GM23338 (cell line): ENCODE data around the gene QSOX1. TPM values are rescaled to one million over a fixed set of nuclear protein-coding genes. Genes with fewer than 3 reads are reported as not detected.

ENCODE experiments used
- CREB1 ChIP-seq: fragments of 250-450 bp; sonication (Bioruptor Pico); IDR thresholded peaks from 2 replicates; pipeline ENCODE4 v1.5.0; 2020; ENCODE audit warnings: low read depth, mild to moderate bottlenecking, moderate library complexity
- EZH2phosphoT487 ChIP-seq: fragments of 200-600 bp; sonication (generic); IDR thresholded peaks from one replicate; pipeline ENCODE4 v1.8.1; 2018; ENCODE audit warnings: antibody characterized with exemption; ENCODE audit not compliant: unreplicated experiment
- JUNB ChIP-seq: IDR thresholded peaks from one replicate; pipeline ENCODE4 v1.6.1; 2016; ENCODE audit warnings: antibody characterized with exemption; ENCODE audit not compliant: unreplicated experiment
- NANOG ChIP-seq: IDR thresholded peaks from 2 replicates; pipeline ENCODE4 v1.6.1; 2016; ENCODE audit warnings: antibody characterized with exemption, borderline replicate concordance
- POLR2AphosphoS5 ChIP-seq: IDR thresholded peaks from 2 replicates; pipeline ENCODE4 v1.6.1; 2016; ENCODE audit warnings: antibody characterized with exemption, low read depth
- polyA plus RNA-seq: library from polyadenylated mRNA; unstranded; fragments of >200 nt; fragmentation: Nextera tagmentation; extraction: Ambion mirVana; gene quantifications from 2 replicates; pipeline ENCODE4 v1.2.1, GENCODE V29; 2016
- total RNA-seq: library from RNA; depleted of rRNA; stranded (reverse); fragments of >200 nt; shearing (Covaris generic); gene quantifications from 2 replicates; pipeline ENCODE4 v1.2.3, GENCODE V29; 2014
- TF ChIP-seq, protein P1 (sequence below): fragments of 250-450 bp; sonication (Bioruptor Pico); IDR thresholded peaks from 2 replicates; pipeline ENCODE4 v1.5.0; 2020; ENCODE audit warnings: mild to moderate bottlenecking, moderate library complexity
- TF ChIP-seq, protein P2 (sequence below): IDR thresholded peaks from one replicate; pipeline ENCODE4 v1.6.1; 2018; ENCODE audit warnings: antibody characterized with exemption; ENCODE audit not compliant: unreplicated experiment
- TF ChIP-seq, protein P3 (sequence below): IDR thresholded peaks from 2 replicates; pipeline ENCODE4 v1.6.1; 2016; ENCODE audit warnings: antibody characterized with exemption

Gene QSOX1
- total and polyA plus RNA-seq, 2 experiments from 2014 or later: 47.8 to 119 TPM

DNA sequence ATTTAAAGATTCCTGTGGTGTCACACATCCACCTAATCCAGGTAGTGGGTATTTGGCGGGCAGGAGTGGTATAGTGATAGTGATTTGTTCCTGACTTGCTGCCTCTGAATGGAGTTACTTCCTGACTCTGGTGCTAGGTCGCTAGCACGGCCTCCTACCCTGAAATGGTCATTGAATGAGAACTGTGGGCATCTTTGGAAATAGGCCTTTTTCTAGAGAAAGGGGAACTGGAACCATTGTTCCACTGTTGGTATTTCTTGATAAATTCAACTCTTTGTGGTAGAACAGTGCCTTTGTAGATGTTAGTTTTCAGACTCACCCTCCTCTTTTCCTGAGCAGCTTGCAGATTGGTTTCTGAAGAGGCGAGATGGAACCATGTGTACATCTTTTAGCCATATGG, 1.5 kb downstream of the QSOX1 start (continued):
- TF ChIP-seq, protein P1, sequence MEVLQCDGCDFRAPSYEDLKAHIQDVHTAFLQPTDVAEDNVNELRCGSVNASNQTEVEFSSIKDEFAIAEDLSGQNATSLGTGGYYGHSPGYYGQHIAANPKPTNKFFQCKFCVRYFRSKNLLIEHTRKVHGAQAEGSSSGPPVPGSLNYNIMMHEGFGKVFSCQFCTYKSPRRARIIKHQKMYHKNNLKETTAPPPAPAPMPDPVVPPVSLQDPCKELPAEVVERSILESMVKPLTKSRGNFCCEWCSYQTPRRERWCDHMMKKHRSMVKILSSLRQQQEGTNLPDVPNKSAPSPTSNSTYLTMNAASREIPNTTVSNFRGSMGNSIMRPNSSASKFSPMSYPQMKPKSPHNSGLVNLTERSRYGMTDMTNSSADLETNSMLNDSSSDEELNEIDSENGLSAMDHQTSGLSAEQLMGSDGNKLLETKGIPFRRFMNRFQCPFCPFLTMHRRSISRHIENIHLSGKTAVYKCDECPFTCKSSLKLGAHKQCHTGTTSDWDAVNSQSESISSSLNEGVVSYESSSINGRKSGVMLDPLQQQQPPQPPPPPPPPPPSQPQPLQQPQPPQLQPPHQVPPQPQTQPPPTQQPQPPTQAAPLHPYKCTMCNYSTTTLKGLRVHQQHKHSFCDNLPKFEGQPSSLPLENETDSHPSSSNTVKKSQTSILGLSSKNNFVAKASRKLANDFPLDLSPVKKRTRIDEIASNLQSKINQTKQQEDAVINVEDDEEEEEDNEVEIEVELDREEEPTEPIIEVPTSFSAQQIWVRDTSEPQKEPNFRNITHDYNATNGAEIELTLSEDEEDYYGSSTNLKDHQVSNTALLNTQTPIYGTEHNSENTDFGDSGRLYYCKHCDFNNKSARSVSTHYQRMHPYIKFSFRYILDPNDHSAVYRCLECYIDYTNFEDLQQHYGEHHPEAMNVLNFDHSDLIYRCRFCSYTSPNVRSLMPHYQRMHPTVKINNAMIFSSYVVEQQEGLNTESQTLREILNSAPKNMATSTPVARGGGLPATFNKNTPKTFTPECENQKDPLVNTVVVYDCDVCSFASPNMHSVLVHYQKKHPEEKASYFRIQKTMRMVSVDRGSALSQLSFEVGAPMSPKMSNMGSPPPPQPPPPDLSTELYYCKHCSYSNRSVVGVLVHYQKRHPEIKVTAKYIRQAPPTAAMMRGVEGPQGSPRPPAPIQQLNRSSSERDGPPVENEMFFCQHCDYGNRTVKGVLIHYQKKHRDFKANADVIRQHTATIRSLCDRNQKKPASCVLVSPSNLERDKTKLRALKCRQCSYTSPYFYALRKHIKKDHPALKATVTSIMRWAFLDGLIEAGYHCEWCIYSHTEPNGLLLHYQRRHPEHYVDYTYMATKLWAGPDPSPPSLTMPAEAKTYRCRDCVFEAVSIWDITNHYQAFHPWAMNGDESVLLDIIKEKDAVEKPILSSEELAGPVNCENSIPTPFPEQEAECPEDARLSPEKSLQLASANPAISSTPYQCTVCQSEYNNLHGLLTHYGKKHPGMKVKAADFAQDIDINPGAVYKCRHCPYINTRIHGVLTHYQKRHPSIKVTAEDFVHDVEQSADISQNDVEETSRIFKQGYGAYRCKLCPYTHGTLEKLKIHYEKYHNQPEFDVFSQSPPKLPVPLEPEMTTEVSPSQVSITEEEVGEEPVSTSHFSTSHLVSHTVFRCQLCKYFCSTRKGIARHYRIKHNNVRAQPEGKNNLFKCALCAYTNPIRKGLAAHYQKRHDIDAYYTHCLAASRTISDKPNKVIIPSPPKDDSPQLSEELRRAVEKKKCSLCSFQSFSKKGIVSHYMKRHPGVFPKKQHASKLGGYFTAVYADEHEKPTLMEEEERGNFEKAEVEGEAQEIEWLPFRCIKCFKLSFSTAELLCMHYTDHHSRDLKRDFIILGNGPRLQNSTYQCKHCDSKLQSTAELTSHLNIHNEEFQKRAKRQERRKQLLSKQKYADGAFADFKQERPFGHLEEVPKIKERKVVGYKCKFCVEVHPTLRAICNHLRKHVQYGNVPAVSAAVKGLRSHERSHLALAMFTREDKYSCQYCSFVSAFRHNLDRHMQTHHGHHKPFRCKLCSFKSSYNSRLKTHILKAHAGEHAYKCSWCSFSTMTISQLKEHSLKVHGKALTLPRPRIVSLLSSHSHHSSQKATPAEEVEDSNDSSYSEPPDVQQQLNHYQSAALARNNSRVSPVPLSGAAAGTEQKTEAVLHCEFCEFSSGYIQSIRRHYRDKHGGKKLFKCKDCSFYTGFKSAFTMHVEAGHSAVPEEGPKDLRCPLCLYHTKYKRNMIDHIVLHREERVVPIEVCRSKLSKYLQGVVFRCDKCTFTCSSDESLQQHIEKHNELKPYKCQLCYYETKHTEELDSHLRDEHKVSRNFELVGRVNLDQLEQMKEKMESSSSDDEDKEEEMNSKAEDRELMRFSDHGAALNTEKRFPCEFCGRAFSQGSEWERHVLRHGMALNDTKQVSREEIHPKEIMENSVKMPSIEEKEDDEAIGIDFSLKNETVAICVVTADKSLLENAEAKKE: no peak
- no peak for TF ChIP-seq EZH2phosphoT487
- TF ChIP-seq, protein P2, sequence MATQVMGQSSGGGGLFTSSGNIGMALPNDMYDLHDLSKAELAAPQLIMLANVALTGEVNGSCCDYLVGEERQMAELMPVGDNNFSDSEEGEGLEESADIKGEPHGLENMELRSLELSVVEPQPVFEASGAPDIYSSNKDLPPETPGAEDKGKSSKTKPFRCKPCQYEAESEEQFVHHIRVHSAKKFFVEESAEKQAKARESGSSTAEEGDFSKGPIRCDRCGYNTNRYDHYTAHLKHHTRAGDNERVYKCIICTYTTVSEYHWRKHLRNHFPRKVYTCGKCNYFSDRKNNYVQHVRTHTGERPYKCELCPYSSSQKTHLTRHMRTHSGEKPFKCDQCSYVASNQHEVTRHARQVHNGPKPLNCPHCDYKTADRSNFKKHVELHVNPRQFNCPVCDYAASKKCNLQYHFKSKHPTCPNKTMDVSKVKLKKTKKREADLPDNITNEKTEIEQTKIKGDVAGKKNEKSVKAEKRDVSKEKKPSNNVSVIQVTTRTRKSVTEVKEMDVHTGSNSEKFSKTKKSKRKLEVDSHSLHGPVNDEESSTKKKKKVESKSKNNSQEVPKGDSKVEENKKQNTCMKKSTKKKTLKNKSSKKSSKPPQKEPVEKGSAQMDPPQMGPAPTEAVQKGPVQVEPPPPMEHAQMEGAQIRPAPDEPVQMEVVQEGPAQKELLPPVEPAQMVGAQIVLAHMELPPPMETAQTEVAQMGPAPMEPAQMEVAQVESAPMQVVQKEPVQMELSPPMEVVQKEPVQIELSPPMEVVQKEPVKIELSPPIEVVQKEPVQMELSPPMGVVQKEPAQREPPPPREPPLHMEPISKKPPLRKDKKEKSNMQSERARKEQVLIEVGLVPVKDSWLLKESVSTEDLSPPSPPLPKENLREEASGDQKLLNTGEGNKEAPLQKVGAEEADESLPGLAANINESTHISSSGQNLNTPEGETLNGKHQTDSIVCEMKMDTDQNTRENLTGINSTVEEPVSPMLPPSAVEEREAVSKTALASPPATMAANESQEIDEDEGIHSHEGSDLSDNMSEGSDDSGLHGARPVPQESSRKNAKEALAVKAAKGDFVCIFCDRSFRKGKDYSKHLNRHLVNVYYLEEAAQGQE: no peak
- no peak for TF ChIP-seq JUNB
- TF ChIP-seq NANOG: no peak
- TF ChIP-seq CREB1: no peak
- TF ChIP-seq, protein P3, sequence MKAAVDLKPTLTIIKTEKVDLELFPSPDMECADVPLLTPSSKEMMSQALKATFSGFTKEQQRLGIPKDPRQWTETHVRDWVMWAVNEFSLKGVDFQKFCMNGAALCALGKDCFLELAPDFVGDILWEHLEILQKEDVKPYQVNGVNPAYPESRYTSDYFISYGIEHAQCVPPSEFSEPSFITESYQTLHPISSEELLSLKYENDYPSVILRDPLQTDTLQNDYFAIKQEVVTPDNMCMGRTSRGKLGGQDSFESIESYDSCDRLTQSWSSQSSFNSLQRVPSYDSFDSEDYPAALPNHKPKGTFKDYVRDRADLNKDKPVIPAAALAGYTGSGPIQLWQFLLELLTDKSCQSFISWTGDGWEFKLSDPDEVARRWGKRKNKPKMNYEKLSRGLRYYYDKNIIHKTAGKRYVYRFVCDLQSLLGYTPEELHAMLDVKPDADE: no peak
- no peak for TF ChIP-seq POLR2AphosphoS5
